DMS79 (cell line): ENCODE measurements around the gene IQCN.

Source experiments
- DNase-seq: peaks from one replicate; lab custom pipeline; 2025; lab: John Stamatoyannopoulos, UW

The IQCN gene

GRCh38 chr19:18264971-18265540 is 9.2 kb downstream of the IQCN start:
- DNase-seq = no peak

DNA sequence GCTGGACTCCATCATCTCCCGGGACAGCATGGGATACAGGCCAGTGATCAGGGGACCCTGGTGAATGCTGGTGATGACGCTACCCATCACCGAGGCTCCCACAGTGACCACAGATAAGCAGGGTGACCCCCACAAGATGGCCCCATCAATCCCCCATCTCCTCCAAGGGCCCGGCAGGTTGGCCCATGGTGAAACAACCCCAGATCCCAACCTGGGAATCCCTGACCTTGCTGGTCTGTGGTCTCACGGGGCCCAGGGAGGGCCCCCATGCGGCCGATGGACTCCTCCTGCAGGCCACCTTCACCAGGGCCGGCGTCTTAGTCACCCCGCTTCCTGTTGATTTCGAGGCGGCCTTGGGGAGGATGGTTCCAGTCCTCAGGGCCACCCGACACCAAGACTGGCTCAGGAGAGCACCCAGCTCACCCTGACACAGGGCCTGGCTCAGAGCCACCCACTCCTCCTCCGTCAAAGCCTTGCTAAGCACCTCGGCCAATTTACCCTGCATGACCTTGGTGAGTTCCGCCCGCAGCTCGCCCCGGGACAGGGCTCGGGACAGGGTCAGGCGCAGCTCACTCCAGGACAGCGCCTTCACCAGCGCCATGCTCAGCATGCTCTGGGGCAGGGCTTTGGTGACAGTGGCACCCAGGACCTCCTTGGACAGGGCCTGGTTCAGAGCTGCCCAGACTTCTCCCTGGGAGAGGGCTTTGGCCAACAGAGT is 10.0 kb downstream of the IQCN start:
- no peak for DNase-seq

DNA sequence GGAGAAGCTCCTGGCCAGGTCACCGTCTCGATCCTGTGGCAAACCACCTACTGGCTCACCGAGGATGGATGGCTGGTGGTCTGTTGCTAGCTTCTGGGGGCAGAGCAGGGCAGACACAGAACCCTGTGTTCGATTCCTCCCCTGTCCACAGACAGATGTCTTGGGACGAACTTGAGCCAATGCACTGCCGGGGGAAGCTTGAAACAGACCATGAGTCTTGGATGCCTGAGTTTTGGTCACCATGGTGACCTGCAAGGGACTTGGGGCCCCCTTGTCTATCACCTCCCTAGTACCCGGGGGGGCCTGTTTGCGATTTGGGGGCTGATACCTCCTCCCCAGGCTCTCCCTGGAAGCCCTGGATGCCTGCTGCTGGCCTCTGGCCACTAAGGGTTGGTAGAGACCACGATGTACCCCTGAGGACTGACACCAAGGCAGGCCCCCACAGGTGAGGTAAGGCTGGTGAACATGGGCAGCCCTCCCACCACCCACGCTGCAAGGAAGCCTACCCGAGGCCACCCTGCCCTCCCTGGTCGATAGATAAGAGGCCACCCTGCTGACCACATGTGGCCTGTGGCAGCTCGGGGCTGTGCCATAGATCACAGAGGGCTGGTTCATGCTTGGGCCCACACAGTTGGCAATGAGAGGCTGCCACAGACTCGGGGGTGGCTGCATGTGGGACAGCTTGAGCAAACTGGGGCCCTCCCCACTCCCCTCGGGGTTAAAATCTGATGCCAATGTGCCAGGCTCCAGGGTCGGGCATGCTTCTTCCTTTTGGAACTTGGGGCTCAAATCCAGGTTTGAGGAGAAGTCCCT is 10.7 kb downstream of the IQCN start:
- no peak for DNase-seq

DNA sequence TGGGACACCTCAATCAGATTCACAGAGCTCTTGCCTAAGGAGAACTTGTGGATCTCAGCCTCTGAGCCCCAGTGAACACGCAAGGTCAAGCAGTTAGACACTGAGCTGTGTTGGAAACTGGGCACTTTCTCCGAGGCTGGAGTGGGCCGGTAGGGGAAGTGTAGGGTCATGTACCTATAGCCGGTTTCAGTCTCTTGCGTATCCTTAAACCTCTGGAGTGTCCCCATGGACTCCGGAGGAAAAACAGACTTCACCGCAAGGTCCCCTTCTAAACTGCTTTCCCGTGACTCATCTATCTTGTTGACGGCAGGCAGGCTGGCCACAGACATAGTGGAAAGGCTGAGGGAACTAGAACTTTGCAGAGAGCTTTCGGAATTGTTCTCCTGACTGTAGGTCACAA is 11.3 kb downstream of the IQCN start:
- no peak for DNase-seq

- DNase-seq = no peak
Observed at GRCh38 chr19:18262144-18262543, 12.1 kb downstream of the IQCN start.

DNA sequence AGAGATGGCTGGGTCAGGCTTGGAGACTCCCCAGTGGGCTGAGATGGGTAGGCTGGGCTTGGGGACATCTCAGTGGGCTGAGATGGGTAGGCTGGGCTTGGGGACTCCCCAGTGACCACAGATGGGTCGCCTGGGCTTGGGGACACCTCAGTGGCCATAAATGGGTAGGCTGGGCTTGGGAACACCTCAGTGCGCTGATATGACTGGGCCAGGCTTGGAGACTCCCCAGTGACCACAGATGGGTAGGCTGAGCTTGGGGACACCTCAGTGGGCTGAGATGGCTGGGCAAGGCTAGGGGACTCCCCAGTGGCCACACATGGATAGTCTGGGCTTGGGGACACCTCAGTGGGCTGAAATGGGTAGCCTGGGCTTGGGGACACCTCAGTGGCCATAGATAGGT is 12.8 kb downstream of the IQCN start:
- DNase-seq = no peak

DNA sequence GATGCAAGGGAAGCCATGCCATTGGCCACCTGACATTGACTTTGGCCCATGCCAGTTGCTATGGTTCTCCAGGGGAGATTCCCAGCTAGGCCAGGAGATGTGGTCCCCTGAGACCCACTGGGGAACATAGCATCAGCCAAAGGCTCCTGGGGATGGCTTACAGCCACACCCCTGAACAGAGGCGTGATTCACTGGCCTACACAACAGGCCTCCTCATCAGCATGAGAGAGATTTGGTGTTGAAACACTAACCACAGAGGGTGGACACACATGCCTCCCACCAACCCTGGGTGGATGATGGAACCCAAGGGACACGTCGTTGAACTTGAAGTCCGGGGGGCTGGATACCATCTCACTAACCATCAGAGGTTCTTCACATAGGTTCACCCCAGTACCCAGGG is 14.4 kb downstream of the IQCN start:
- DNase-seq = no peak

GRCh38 chr19:18257503-18258470 is 16.5 kb downstream of the IQCN start:
- DNase-seq = no peak

DNA sequence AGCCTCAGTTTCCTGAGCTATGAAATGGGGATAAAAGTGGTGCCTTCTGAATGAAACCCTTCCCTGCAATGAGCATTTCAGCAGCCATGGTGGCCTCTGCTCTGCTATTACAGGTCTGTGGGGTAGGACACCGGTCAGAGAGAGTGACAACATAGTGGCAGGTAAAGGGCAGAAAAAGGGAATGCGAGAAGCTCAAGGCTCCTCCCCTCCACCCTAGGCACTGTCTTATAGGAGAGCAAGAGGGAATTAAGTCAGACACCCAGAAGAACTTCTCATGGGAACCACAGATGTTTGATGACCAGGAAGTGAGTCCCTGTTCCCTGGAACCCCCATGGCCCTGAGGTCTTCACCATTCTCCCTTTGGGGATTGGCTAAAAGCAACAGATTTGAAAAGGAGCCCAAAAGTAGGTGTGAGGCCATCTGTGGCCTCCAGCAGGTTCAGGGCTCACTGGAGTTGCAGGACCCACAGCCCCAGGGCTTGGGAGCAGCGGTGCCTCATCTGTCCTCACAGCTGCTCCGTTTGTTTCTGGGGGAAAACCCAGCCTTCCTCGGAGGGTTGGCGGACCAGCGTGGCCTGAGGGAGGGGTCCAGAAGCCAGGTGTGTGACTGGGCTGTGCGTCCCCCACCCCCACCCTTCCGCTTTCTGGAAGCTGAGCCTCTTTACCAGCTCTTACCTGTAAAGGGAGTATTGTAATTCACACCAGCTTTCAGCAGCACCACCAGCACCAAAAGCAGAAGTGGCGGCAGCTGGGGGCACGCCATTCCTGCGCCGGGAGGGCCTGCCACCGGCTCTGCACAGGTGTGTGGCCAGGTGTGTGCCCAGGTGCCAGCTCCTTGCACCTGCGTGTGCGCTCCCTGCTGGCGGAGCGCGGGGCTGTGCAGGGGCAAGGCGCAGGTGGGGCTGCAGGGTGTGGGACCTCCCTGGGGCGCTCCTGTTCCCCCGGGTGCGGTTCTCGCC is 19.4 kb downstream of the IQCN start:
- peak; percentile 38 for DNase-seq

GRCh38 chr19:18253716-18254115 is 20.5 kb downstream of the IQCN start:
- no peak for DNase-seq

- no peak for DNase-seq
Observed at GRCh38 chr19:18253130-18253529, 21.1 kb downstream of the IQCN start.

DNA sequence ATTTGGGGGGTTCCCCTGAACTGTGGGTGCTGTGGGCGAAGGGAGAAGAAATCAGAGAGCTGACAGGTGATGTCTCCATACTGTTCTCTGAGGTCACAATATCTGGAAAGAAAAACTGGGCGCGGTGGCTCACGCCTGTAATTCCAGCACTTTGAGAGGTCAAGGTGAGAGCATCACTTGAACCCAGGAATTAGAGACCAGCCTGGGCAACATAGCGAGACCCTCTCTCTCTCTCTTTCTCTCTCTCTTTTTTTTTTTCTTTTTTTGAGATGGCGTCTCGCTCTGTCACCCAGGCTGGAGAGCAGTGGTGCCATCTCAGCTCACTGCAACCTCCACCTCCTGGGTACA is 21.9 kb downstream of the IQCN start:
- no peak for DNase-seq

DNA sequence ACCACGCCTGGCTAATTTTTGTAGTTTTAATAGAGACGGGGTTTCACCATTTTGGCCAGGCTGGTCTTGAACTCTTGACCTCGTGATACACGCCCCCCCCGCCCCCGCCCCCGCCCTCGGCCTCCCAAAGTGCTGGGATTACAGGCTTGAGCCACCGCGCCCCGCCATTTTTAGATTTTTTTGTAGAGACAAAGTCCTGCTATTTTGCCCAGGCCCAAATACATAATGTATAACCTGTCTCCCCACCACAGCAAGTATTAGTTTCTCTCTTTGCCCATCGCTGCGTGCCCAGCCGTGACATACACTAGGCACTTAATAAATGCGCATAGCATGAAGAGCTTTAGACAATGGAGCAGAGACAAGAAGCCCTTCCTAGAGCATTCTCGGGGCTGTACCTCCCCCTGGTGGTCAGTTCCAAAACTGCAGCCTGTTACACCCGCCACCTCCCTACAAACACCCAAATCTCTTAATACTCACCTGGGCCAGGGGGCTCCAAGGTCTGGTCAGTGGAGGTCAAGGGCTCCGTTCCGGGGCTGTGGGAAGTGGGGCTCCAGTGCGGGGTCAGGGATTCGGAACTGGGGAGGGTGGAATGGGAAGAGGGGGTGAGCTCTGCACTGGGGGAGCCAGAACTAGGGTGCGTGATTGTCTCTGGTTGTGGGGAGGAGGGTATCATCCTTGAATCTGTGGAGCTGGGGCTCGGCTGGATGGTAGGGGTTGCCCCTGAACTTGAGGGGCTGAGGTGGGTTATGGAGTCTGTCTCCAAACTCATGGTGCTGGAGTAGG is 22.5 kb downstream of the IQCN start:
- peak; percentile 49 for DNase-seq

- no peak for DNase-seq
Observed at GRCh38 chr19:18249834-18250233, 24.4 kb downstream of the IQCN start.

- no peak for DNase-seq
Observed at GRCh38 chr19:18245297-18245696, 29.0 kb downstream of the IQCN start.

GRCh38 chr19:18239303-18239702 is 34.9 kb downstream of the IQCN start:
- DNase-seq = no peak

DNA sequence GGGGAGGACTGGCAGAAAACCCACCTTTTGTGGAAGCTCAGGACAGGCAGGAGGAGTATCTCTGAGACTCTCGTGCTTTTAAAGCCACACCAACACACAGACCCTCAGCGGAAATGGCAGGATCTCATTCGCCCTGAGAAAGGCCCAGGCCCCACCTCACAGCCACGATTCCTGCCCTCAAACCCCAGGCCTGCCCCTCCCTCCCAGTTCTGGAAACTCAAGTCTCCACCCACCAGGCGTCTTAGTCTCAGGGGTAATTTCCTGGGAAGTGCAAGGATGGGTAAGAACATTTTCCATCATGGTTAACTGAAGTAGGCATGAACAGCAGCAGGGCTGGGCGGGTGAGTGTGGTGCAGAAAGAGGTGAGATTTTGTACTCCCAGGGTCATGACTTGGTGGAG is 40.1 kb downstream of the IQCN start:
- DNase-seq = no peak

DNA sequence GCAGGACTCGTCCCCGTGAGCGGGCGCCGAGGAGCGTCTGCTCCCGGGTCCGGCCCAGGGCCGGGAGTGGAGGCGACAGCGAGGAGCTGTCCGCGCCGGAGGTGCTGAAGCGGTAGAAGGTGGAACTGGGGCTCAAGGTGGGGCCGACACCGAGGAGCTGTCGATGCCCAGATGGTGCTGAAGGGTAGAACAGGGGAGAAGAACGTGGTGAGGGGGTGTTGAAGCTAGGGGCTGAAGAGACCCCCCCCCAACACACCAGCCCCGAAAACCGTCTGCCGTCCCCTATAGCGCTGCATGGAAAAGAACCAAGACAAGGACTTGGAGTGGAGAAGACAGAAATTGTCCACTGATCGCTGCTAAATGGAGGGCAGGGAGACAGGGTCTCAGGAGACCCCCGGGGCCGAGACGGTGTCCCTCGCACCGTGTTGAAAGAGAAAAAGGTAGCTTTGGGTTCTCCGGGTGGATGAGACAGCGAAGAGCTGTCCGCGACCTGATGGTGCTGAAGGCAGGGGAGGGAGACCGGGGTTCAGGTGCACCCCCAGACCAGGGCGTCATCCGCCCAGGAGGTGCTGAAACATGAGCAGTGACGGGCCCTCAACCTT is 40.9 kb downstream of the IQCN start:
- DNase-seq = no peak

GRCh38 chr19:18232540-18233223 is 41.6 kb downstream of the IQCN start:
- DNase-seq = peak; percentile 42
